GM12875 (cell line): ENCODE measurements around the gene C4orf54.

Source experiments
- H3K4me3 ChIP-seq: one replicate; pipeline ENCODE4 v1.5.1; 2011; ENCODE audit warnings: low read depth, low read length, control low read depth
- CTCF ChIP-seq: IDR thresholded peaks from 2 replicates; pipeline ENCODE4 v1.5.1; 2011; ENCODE audit warnings: low read depth, mild to moderate bottlenecking, control low read depth, inconsistent platforms, low read length, moderate library complexity, borderline replicate concordance; ENCODE audit not compliant: insufficient read depth

C4orf54 gene

GRCh38 chr4:99625369-99625768, 32.3 kb downstream of the C4orf54 start:
- H3K4me3 ChIP-seq = no peak overlapping the region
- no peak for TF ChIP-seq CTCF

DNA sequence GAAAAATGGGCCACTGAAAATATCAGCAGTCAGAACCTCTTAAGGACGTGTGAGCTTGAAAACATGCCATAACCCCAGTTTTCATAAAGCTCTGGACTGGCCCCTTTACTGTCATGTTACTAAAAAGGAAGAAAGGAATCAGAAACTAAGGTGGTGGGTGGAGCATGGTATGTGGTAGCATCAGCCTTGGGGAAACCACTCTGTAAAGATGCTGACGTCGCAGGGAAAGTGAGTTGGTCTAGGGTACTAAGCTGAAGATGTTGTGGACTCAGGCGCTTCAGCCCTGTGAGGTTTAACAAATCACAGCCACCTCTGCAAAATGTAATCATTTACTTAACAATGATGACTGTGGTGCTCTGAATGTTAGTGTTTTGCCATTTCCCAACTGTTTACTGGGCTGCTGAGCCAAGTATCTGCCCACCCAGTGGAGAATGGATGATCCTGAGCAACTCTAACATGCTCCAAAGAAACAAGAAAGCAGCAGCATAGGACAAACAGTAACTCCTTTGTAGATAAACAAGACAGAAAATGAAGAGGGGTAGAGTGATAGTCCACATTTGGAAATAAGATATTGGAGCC, 33.4 kb downstream of the C4orf54 start:
- TF ChIP-seq CTCF = no peak
- no peak overlapping the region for H3K4me3 ChIP-seq

GRCh38 chr4:99622341-99622740, 35.3 kb downstream of the C4orf54 start:
- TF ChIP-seq CTCF = no peak
- no peak overlapping the region for H3K4me3 ChIP-seq

- TF ChIP-seq CTCF = no peak
- H3K4me3 ChIP-seq = no peak overlapping the region
These were observed 40.3 kb downstream of the C4orf54 start for GRCh38 chr4:99617374-99617773.

DNA sequence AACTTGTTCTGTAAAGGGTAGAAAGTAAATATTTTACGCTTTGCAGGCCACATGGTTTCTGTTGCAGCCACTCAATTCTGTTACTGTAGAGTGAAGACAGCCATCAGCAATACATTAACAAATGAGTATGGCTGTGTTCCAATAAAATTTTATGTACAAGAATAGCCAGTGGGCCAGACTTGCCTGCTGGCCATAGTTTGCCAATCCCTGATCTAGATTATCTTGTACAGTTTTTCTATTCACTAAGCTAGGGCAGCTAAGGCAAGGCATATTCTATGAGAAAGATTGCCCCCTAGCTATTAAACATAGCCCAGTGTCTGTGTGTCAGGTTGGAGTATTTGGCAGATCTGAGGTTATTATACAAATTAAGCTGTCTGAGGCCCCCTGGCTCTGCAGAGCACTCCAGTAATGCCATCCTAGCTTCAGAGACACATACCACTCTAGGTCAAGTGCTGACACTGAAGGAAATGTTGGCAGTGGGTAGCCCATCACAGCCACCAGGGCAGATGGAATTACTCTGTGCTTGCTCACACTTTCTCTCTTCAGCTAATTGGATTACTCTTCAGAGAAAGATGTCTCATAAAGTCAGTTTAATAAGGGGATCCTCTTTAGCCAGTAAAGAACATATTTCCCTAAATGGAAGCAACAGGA, 42.3 kb downstream of the C4orf54 start:
- no peak overlapping the region for H3K4me3 ChIP-seq
- TF ChIP-seq CTCF = no peak

- H3K4me3 ChIP-seq = no peak overlapping the region
- TF ChIP-seq CTCF = no peak
These were observed 43.1 kb downstream of the C4orf54 start for GRCh38 chr4:99614491-99614890.

GRCh38 chr4:99612704-99613103, 44.9 kb downstream of the C4orf54 start:
- no peak for TF ChIP-seq CTCF
- H3K4me3 ChIP-seq = no peak overlapping the region
